Prostate gland (tissue), 2 donors: Measurements from ENCODE around the gene MBNL1. TPM values are rescaled to one million over a fixed set of nuclear protein-coding genes. Genes with fewer than 3 reads are reported as not detected.

ENCODE experiments used
- DNase-seq: peaks from one replicate; pipeline ENCODE4 v3.0.0-alpha.2; 2019; ENCODE audit warnings: low spot score
- H3K27ac ChIP-seq, 2 donors: fragments of 200-600 bp; sonication (generic); 2 replicates each; pipeline ENCODE4 v1.5.1; 2017 to 2019
- H3K27me3 ChIP-seq: fragments of 200-600 bp; sonication (generic); replicated peaks from 2 replicates; pipeline ENCODE4 v1.5.1; 2019; ENCODE audit not compliant: insufficient read depth
- H3K36me3 ChIP-seq, 2 donors: fragments of 200-600 bp; sonication (generic); 1 replicate in 1 of 2; 2 replicates in 1 of 2; pipeline versions ENCODE4 v1.5.1 to v1.8.1; 2017 to 2019
- H3K4me1 ChIP-seq: fragments of 200-600 bp; sonication (generic); replicated peaks from 2 replicates; pipeline ENCODE4 v1.5.1; 2019
- H3K4me3 ChIP-seq, 2 donors: fragments of 200-600 bp; sonication (generic); 2 replicates each; pipeline ENCODE4 v1.5.1; 2017 to 2019
- H3K9me3 ChIP-seq: fragments of 200-600 bp; sonication (generic); 2 replicates; pipeline ENCODE4 v1.5.1; 2017
- POLR2A ChIP-seq: fragments of 450-650 bp; IDR thresholded peaks from one replicate; pipeline ENCODE4 v1.6.1; 2016; ENCODE audit warnings: antibody characterized with exemption, mild to moderate bottlenecking
- POLR2AphosphoS5 ChIP-seq: sonication (generic); formaldehyde crosslinking; IDR thresholded peaks from one replicate; pipeline ENCODE4 v1.6.1; 2017; ENCODE audit warnings: antibody characterized with exemption
- whole genome bisulfite sequencing: methylation state at CpG from one replicate; pipeline ENCODE4 v1.1.5; 2018; 5-methylcytosine and 5-hydroxymethylcytosine counted together
- intact Hi-C: fragments of 100-400 bp; cut with DNase I; formaldehyde crosslinking; loops from one replicate; pipeline ENCODE4 v1.14.2; 2022
- total RNA-seq, 2 donors: library from RNA; depleted of rRNA; stranded (reverse); fragments of >200 nt; gene quantifications; one replicate each; pipeline ENCODE4 v1.1.0, GENCODE V29; 2016
- TF ChIP-seq, protein P1 (sequence below), 4 experiments: fragments of 200-600 bp in 2 of 4; fragments of 450-650 bp in 2 of 4; sonication (generic) in 2 of 4; IDR thresholded peaks; 1 replicate in 3 of 4; 2 replicates in 1 of 4; pipeline ENCODE4 v1.5.1; 2016 to 2019; ENCODE audit warnings: antibody characterized with exemption in 4 of 4, mild to moderate bottlenecking in 2 of 4, moderate library complexity in 2 of 4

MBNL1 gene
- total RNA-seq, 2 donors from 2014 or later = 131 to 226 TPM

DNA sequence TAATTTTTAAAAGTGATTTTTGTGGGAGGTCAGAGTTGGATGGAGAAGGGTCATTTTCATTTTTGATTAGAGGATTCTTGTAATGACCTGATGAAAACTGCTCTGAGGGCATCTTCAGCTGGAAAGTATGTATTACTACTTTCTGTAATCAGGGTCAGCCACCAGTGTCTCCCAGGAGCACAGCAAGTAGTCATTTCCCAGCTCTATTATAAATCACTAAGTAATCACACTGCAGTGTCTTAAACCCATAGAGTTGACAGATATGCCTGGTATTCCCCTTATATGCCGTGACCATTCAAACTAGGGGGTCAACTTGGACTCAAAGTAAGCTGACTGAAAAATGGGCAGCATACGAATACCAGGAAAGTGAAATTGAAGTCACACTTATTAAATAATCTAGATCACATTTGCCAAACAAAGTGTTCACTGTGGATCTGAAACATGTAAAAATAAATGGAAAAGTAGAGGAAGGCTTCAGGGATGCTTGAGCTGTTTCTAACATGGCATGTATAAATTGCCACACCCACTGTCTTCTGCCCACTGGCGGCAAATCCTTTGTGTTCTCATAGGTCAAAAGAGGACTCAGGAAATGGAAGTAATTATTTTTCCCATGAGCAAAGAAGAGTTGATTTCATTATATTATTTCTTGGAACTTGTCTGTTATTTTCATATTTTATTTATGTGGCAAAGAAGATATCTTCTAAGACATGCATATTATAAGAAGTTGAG lies 105.7 kb downstream of the MBNL1 start:
- Histone ChIP-seq H3K27me3 (no peaks in the 10 kb centered on the region), H3K36me3 (no peaks in the 10 kb centered on the region), H3K9me3 (no peaks in the 10 kb centered on the region), H3K4me3 (no peak overlapping the region), H3K4me1 (no peaks in the 10 kb centered on the region), H3K27ac (no peak overlapping the region)
- intact Hi-C loops = no loop called here
- no peak for TF ChIP-seq POLR2A
- TF ChIP-seq, protein P1, sequence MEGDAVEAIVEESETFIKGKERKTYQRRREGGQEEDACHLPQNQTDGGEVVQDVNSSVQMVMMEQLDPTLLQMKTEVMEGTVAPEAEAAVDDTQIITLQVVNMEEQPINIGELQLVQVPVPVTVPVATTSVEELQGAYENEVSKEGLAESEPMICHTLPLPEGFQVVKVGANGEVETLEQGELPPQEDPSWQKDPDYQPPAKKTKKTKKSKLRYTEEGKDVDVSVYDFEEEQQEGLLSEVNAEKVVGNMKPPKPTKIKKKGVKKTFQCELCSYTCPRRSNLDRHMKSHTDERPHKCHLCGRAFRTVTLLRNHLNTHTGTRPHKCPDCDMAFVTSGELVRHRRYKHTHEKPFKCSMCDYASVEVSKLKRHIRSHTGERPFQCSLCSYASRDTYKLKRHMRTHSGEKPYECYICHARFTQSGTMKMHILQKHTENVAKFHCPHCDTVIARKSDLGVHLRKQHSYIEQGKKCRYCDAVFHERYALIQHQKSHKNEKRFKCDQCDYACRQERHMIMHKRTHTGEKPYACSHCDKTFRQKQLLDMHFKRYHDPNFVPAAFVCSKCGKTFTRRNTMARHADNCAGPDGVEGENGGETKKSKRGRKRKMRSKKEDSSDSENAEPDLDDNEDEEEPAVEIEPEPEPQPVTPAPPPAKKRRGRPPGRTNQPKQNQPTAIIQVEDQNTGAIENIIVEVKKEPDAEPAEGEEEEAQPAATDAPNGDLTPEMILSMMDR (IDR thresholded peaks at IDR 0.05) = no peak
- no peak for TF ChIP-seq POLR2AphosphoS5
- WGBS = 68% methylated on average over 3 of the region's 3 CpGs
- no peak for DNase-seq

DNA sequence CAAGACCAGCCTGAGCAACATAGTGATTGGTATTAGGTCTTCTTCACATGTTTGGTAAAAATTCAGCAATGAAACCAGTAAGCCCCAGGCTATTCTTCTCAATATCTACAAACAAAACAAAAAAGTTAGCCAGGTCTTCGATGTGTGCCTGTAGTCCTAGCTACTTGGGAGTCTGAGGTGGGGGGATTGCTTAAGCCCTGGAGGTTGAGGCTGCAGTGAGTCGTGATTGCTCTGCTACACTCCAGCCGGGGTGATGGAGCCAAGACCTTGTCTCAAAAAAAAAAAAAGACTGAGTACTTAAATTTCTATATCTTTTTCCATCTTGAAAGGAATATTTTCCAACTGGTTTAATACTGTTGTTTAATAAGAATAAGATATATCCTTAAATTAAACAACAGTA lies 106.8 kb downstream of the MBNL1 start:
- Histone ChIP-seq H3K9me3 (no peaks in the 10 kb centered on the region), H3K27ac (no peak overlapping the region), H3K27me3 (no peaks in the 10 kb centered on the region), H3K4me3 (no peak overlapping the region), H3K4me1 (no peaks in the 10 kb centered on the region), H3K36me3 (no peaks in the 10 kb centered on the region)
- no peak for DNase-seq
- intact Hi-C loops = no loop called here
- TF ChIP-seq POLR2AphosphoS5 (no peak), POLR2A (no peak)
- TF ChIP-seq, protein P1 (IDR thresholded peaks at IDR 0.05) = no peak
- WGBS = 85% methylated on average over 3 of the region's 3 CpGs

DNA sequence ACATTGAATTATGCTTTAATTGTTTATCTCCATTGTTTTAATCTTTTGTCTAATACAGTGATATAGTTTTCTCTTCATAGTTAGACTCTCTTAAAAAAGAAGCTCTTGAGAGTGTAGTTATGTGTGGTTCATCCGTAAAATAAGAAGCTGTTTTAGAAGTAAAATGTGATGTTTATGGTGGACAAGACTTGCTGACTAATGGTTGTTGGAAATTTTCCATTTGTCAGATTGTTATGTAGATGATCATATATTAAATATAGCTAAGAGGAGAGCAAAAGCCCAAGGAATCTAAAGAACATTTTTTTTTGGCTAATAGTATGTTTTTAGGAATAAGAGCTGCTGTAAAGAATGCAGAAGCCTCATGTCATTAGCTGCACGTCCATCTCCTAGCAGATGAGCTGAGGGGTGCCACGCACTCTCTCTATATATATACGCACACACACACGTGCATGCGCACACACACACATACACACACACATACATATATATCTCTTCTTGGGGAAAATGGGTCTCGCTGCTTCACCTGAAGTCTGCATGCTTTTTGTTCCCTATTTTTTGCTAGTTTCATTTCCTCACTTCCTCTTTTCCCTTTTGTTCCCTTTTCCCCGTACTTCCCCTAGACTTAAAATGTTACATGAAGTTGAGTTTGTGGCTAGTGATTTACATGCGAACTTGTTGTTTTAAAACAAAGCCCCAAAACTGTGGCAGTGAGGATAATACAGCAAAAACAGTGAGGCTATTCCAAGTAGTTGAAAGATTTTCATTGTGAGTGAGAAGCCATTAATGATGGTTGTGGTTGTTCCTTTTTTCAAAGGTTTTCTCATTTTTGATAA lies 107.8 kb downstream of the MBNL1 start:
- no peaks in the 10 kb centered on the region for H3K9me3 ChIP-seq
- TF ChIP-seq POLR2AphosphoS5 = no peak
- no peak for TF ChIP-seq POLR2A
- TF ChIP-seq, protein P1 (IDR thresholded peaks at IDR 0.05) = no peak
- 82% methylated on average over 9 of the region's 9 CpGs for WGBS
- intact Hi-C loops = no loop called here
- H3K27ac ChIP-seq = no peak overlapping the region
- H3K36me3 ChIP-seq = no peaks in the 10 kb centered on the region
- H3K4me1 ChIP-seq = no peaks in the 10 kb centered on the region
- no peak for DNase-seq
- no peaks in the 10 kb centered on the region for H3K27me3 ChIP-seq
- H3K4me3 ChIP-seq = no peak overlapping the region

DNA sequence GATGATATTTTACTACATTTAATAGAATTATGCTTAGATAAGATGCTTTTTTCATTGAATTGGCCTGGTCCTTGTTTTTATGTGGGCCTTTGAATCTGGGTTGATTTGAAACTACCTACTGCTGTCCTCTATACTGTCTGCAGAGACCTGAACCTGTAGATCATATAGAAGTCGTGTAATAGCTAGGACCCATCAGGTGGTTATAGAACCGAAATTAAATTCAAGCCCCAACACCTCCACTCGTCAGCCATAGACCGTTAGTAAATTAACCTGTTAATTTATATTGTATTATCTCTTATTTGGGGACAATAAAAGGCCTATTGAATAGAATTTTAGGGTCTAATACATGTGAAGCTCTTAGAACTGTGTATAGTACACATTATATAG lies 108.4 kb downstream of the MBNL1 start:
- no peaks in the 10 kb centered on the region for H3K36me3 ChIP-seq
- no peak overlapping the region for H3K27ac ChIP-seq
- no peaks in the 10 kb centered on the region for H3K27me3 ChIP-seq
- H3K4me3 ChIP-seq = no peak overlapping the region
- no peaks in the 10 kb centered on the region for H3K9me3 ChIP-seq
- intact Hi-C loops = no loop called here
- TF ChIP-seq, protein P1 (IDR thresholded peaks at IDR 0.05) = no peak
- no peak for TF ChIP-seq POLR2AphosphoS5
- TF ChIP-seq POLR2A = no peak
- 90% methylated on average over 4 of the region's 4 CpGs for WGBS
- no peaks in the 10 kb centered on the region for H3K4me1 ChIP-seq
- DNase-seq = no peak
